Adrenal gland (tissue), 12 donors: ENCODE measurements around the gene CHP1. TPM values are rescaled to one million over a fixed set of nuclear protein-coding genes. Genes with fewer than 3 reads are reported as not detected.
"Not testable (repeated sequence)": the region's sequence is repeated elsewhere in the genome, so short reads cannot be mapped to it uniquely, and the experiment has no call there.

Source experiments
- DNase-seq, 7 donors: peaks; one replicate each; pipeline ENCODE4 v3.0.0-alpha.2; 2019 to 2020
- H3K27ac ChIP-seq, 5 donors: fragments of 200-600 bp; sonication (generic) in 4 of 5; 1 replicate in 3 of 5; 2 replicates in 2 of 5; pipeline versions ENCODE4 v1.5.1 to v1.8.0; 2016 to 2020; ENCODE audit warnings: mild to moderate bottlenecking in 1 of 5
- H3K27me3 ChIP-seq: fragments of 200-600 bp; 2 replicates; pipeline ENCODE4 v1.8.0; 2021
- H3K36me3 ChIP-seq, 2 donors: fragments of 200-600 bp; replicated peaks in 1 of 2; 1 replicate in 1 of 2; 2 replicates in 1 of 2; pipeline versions ENCODE4 v1.5.1 to v1.8.0; 2018 to 2022
- H3K4me1 ChIP-seq, 2 donors: fragments of 200-600 bp; replicated peaks in 1 of 2; 1 replicate in 1 of 2; 2 replicates in 1 of 2; pipeline versions ENCODE4 v1.5.1 to v1.8.0; 2018 to 2021
- H3K4me3 ChIP-seq, 4 donors: fragments of 200-600 bp; sonication (generic) in 3 of 4; one replicate each; pipeline ENCODE4 v1.5.1; 2016 to 2018
- H3K9me3 ChIP-seq, 3 donors: fragments of 200-600 bp; sonication (generic) in 1 of 3; replicated peaks in 1 of 3; 1 replicate in 2 of 3; 2 replicates in 1 of 3; pipeline versions ENCODE4 v1.5.1 to v1.8.0; 2016 to 2021
- POLR2A ChIP-seq, 2 donors: fragments of 450-650 bp; IDR thresholded peaks; one replicate each; pipeline ENCODE4 v1.6.1; 2017; ENCODE audit warnings: antibody characterized with exemption in 2 of 2, mild to moderate bottlenecking in 2 of 2, moderate library complexity in 1 of 2
- WGBS, 4 donors: extraction: QIAGEN DNeasy Blood & Tissue Kit in 2 of 4; methylation state at CpG; one replicate each; pipeline versions ENCODE4 v1.1.5 to v1.1.7; 2013 to 2017; 5-methylcytosine and 5-hydroxymethylcytosine counted together
- intact Hi-C, 2 donors: fragments of 100-400 bp; cut with DNase I; formaldehyde crosslinking; loops; one replicate each; pipeline versions ENCODE4 v1.14.1 to v1.15.0; 2022 to 2023
- polyA plus RNA-seq, 3 donors: library from polyadenylated mRNA; stranded (reverse); fragments of 200-250 nt in 2 of 3; fragments of 350-450 nt in 1 of 3; fragmentation: Illumina TruSeq in 1 of 3; extraction: RNeasy Lipid Tissue Mini Kit (QIAGEN cat#74804) in 1 of 3; gene quantifications; one replicate each; pipeline ENCODE4 v1.2.3, GENCODE V29; 2013 to 2014
- total RNA-seq, 9 donors: library from RNA; depleted of rRNA in 4 of 9; stranded (reverse); fragments of >200 nt in 4 of 9; fragments of 120-200 nt in 1 of 9; fragmentation: NEBNext Ultra II Directional in 1 of 9; extraction: Animal tissue kit (Norgen Biotek cat#: 25700) in 1 of 9; gene quantifications; one replicate each; pipeline versions ENCODE4 v1.1.0 to v1.2.4, GENCODE V29; 2013 to 2023
- TF ChIP-seq, protein P1 (sequence below), 6 experiments: fragments of 450-650 bp in 4 of 6; fragments of 200-600 bp in 2 of 6; sonication (generic) in 1 of 6; IDR thresholded peaks; 1 replicate in 5 of 6; 2 replicates in 1 of 6; pipeline versions ENCODE4 v1.5.1 to v1.8.0; 2016 to 2021; ENCODE audit warnings: antibody characterized with exemption in 6 of 6, mild to moderate bottlenecking in 2 of 6, moderate library complexity in 1 of 6
- donor health status: healthy with polysubstance abuse.
- donor health status: Bipolar disorder and iron deficiency.
- donor health status: DM: yes; HTN: yes; CAD: no.
- donor health status: DM: no; HTN: no; CAD: no.
- donor health status: DM: no; HTN: no; CAD: no.
- donor health status: DM: yes; HTN: yes; CAD: no.

Gene CHP1
- total and polyA plus RNA-seq, 12 donors, result 39.7 to 387 (median 165) TPM

- H3K4me1 ChIP-seq, result no peaks in the 10 kb centered on the region
- TF ChIP-seq, protein P1, sequence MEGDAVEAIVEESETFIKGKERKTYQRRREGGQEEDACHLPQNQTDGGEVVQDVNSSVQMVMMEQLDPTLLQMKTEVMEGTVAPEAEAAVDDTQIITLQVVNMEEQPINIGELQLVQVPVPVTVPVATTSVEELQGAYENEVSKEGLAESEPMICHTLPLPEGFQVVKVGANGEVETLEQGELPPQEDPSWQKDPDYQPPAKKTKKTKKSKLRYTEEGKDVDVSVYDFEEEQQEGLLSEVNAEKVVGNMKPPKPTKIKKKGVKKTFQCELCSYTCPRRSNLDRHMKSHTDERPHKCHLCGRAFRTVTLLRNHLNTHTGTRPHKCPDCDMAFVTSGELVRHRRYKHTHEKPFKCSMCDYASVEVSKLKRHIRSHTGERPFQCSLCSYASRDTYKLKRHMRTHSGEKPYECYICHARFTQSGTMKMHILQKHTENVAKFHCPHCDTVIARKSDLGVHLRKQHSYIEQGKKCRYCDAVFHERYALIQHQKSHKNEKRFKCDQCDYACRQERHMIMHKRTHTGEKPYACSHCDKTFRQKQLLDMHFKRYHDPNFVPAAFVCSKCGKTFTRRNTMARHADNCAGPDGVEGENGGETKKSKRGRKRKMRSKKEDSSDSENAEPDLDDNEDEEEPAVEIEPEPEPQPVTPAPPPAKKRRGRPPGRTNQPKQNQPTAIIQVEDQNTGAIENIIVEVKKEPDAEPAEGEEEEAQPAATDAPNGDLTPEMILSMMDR (IDR thresholded peaks at IDR 0.05), result no peak
- no peak for TF ChIP-seq POLR2A (IDR thresholded peaks at IDR 0.05)
- DNase-seq, result no peak
- no peaks in the 10 kb centered on the region for H3K9me3 ChIP-seq
- no peaks in the 10 kb centered on the region for H3K27me3 ChIP-seq
- WGBS, 4 donors, result 98 to 99% (median 98%) methylated on average over 2 of the region's 2 CpGs
- intact Hi-C loops, result no loop called here
- no peaks in the 10 kb centered on the region for H3K36me3 ChIP-seq
- no peak overlapping the region for H3K27ac ChIP-seq
- H3K4me3 ChIP-seq, result no peak overlapping the region
These were observed 78.3 kb downstream of the CHP1 start for GRCh38 chr15:41309226-41309905.

- WGBS, 4 donors, result 95 to 100% (median 97%) methylated on average over 14 to 38 of the region's 39 CpGs
- H3K27ac ChIP-seq, H3K36me3 ChIP-seq, H3K9me3 ChIP-seq, H3K4me3 ChIP-seq, intact Hi-C loops, DNase-seq, H3K4me1 ChIP-seq, H3K27me3 ChIP-seq: not testable (repeated sequence)
These were observed 89.8 kb downstream of the CHP1 start for GRCh38 chr15:41320805-41321330.

GRCh38 chr15:41323611-41324010 lies 92.5 kb downstream of the CHP1 start:
- no peaks in the 10 kb centered on the region for H3K27me3 ChIP-seq
- H3K9me3 ChIP-seq, result no peaks in the 10 kb centered on the region
- TF ChIP-seq, protein P1 (IDR thresholded peaks at IDR 0.05), result no peak
- TF ChIP-seq POLR2A (IDR thresholded peaks at IDR 0.05), result no peak
- H3K36me3 ChIP-seq, result no peaks in the 10 kb centered on the region
- H3K4me1 ChIP-seq, result no peaks in the 10 kb centered on the region
- no peak for DNase-seq
- whole genome bisulfite sequencing, 4 donors, result 90 to 100% (median 95%) methylated on average over 1 of the region's 1 CpG
- no peak overlapping the region for H3K27ac ChIP-seq
- intact Hi-C loops, result no loop called here
- H3K4me3 ChIP-seq, result no peak overlapping the region

GRCh38 chr15:41331281-41331680 lies 100.2 kb downstream of the CHP1 start:
- intact Hi-C loops, result no loop called here
- no peaks in the 10 kb centered on the region for H3K36me3 ChIP-seq
- TF ChIP-seq, protein P1 (IDR thresholded peaks at IDR 0.05), result no peak
- no peak for TF ChIP-seq POLR2A (IDR thresholded peaks at IDR 0.05)
- 78 to 84% (median 82%) methylated on average over 6 of the region's 6 CpGs for WGBS, 4 donors
- peaks cover 10 to 15% of the 10 kb centered on the region in 2 donors for H3K4me1 ChIP-seq
- peak in 1 of 7 donors; percentile 35 for DNase-seq
- no peaks in the 10 kb centered on the region for H3K9me3 ChIP-seq
- no peaks in the 10 kb centered on the region for H3K27me3 ChIP-seq
- H3K27ac ChIP-seq, result no peak overlapping the region
- peak overlapping the region in 1 of 4 donors; percentile 57 for H3K4me3 ChIP-seq

Other genes with a start within 250 kb of the CHP1 start
- gene INO80, start 115.0 kb upstream of the CHP1 start, total RNA-seq, result 10 to 100 TPM; 16.7 to 25.0 (median 17.9) TPM
- gene INO80, start 115.0 kb upstream of the CHP1 start, polyA plus RNA-seq, result 10 to 100 TPM in 1 of 3 donors, 1 to 10 TPM in 2; 5.4 to 20.6 (median 5.9) TPM
- under 1 TPM in 1 of 9 donors, not detected in 8; 0.11 TPM for gene EXD1, start 511 bp upstream of the CHP1 start, total RNA-seq
- not detected for gene EXD1, start 511 bp upstream of the CHP1 start, polyA plus RNA-seq
- gene OIP5, start 101.3 kb downstream of the CHP1 start, total RNA-seq, result 1 to 10 TPM in 8 of 9 donors, under 1 TPM in 1; 0.28 to 8.2 (median 2.8) TPM
- gene OIP5, start 101.3 kb downstream of the CHP1 start, polyA plus RNA-seq, result 1 to 10 TPM in 2 of 3 donors, under 1 TPM in 1; 0.57 to 1.9 (median 1.1) TPM
- gene NUSAP1, start 101.6 kb downstream of the CHP1 start, total RNA-seq, result 10 to 100 TPM in 8 of 9 donors, 1 to 10 TPM in 1; 6.5 to 74.3 (median 30.0) TPM
- 10 to 100 TPM; 12.8 to 19.5 (median 18.6) TPM for gene NUSAP1, start 101.6 kb downstream of the CHP1 start, polyA plus RNA-seq
- gene NDUFAF1, start 171.2 kb downstream of the CHP1 start, total RNA-seq, result 10 to 100 TPM; 24.4 to 72.4 (median 44.4) TPM
- 10 to 100 TPM; 21.1 to 78.8 (median 41.1) TPM for gene NDUFAF1, start 171.2 kb downstream of the CHP1 start, polyA plus RNA-seq
- 10 to 100 TPM; 24.0 to 53.7 (median 36.0) TPM for gene RTF1, start 185.8 kb downstream of the CHP1 start, total RNA-seq
- gene RTF1, start 185.8 kb downstream of the CHP1 start, polyA plus RNA-seq, result 10 to 100 TPM; 40.1 to 49.5 (median 40.2) TPM